ENCODE results near the gene CLCF1. TPM values are rescaled to one million over a fixed set of nuclear protein-coding genes. Genes with fewer than 3 reads are reported as not detected.

Gene CLCF1
- total and polyA plus RNA-seq, 10 of the 15 experiments (the other 5 are each of a cell fraction or from before 2014, with no cell fraction given) = 0.16 to 2.1 (median 0.63) TPM; not detected in 1

- Histone ChIP-seq H3K36me3 (ENCODE audit: control insufficient read depth in 2 of 2, insufficient read depth in 2 of 2, low read length in 1 of 2) (peaks cover 21 to 24% of the 10 kb centered on the region in 2 experiments), H3K4me1 (ENCODE audit: control insufficient read depth, insufficient read depth, low read length) (peaks cover 45% of the 10 kb centered on the region), H3K79me2 (ENCODE audit: control insufficient read depth, insufficient read depth, low read length) (peaks cover 60% of the 10 kb centered on the region), H3K9ac (ENCODE audit: control insufficient read depth, insufficient read depth, low read length) (peak overlapping the region; percentile 95), H3K4me3 (peak overlapping the region; percentile 80), H2AFZ (ENCODE audit: control insufficient read depth, low read depth, low read length) (peak overlapping the region; percentile 78), H3K9me3 (replicated peaks; ENCODE audit: control insufficient read depth, insufficient read depth, low read length) (no peaks in the 10 kb centered on the region; the same call in 2 of the 3 replicates), H3K4me2 (ENCODE audit: control insufficient read depth, insufficient read depth) (peak overlapping the region; percentile 98), H3K27me3 (replicated peaks in 1 of 2; ENCODE audit: control insufficient read depth in 2 of 2, insufficient read depth in 2 of 2, low read length in 1 of 2) (no peaks in the 10 kb centered on the region), H3K27ac (ENCODE audit: control insufficient read depth, insufficient read depth) (peak overlapping the region; percentile 94), H4K20me1 (ENCODE audit: control insufficient read depth, insufficient read depth) (no peaks in the 10 kb centered on the region; the same call in 1 of the 2 replicates)
- RAD21 ChIA-PET (ENCODE audit: unreplicated experiment) = interaction anchor here (0.6 to 6.4 kb wide), 35 partner anchors 9 to 1089 kb away, joined by 3 to 112 read pairs (median 4); partner anchors contain the start of genes AIP, CORO1B, PITPNM1 and POLD4
- FAIRE-seq (no peak), ATAC-seq (peak; percentile 21), DNase-seq (ENCODE audit: low read depth, low spot score) (no peak)
- SMC1A ChIA-PET (ENCODE audit: uncharacterized antibody, unreplicated experiment) = interaction anchor here (0.6 to 5.7 kb wide), 19 partner anchors 9 to 106 kb away, joined by 3 to 46 read pairs (median 4); partner anchors contain the start of genes AIP, PTPRCAP, RAD9A and RPS6KB2
- BruUV-seq (replicated peaks) = no TSS peak
- POLR2A ChIA-PET = interaction anchor here (0.8 to 7.3 kb wide), 24 partner anchors 9 to 161 kb away, joined by 3 to 112 read pairs (median 10); partner anchors contain the start of genes AIP, CLCF1, PITPNM1 and POLD4
- CTCF ChIA-PET = interaction anchor here (0.8 to 5.0 kb wide), 28 partner anchors 10 to 187 kb away, joined by 3 to 53 read pairs (median 6); partner anchors contain the start of genes AIP, CDK2AP2, GSTP1 and PITPNM1
- in situ Hi-C loops (cut with MboI) = no loop called here
- TF ChIP-seq ZBED1 (IDR thresholded peaks at IDR 0.05; ENCODE audit: borderline replicate concordance) = no peak
- no peak for TF ChIP-seq IRF4 (IDR thresholded peaks at IDR 0.05; ENCODE audit: low read depth, low read length)
- no peak for TF ChIP-seq POLR2A (IDR thresholded peaks at IDR 0.05; ENCODE audit: low read depth, low read length)
- TF ChIP-seq MEF2B (IDR thresholded peaks at IDR 0.05; ENCODE audit: partially characterized antibody, poor library complexity, severe bottlenecking) = peak; percentile 72
- peak; percentile 26; the same call in 1 of the 2 replicates for TF ChIP-seq RELB (IDR thresholded peaks at IDR 0.05; ENCODE audit: low read depth)
- TF ChIP-seq IKZF2 (IDR thresholded peaks at IDR 0.05) = peak in 1 of 2 experiments; percentile 26; a peak in 1 of 4 replicates
- no peak for TF ChIP-seq PML (IDR thresholded peaks at IDR 0.05; ENCODE audit: low read length)
- TF ChIP-seq ZSCAN29 (IDR thresholded peaks at IDR 0.05) = no peak
- no peak for TF ChIP-seq RBBP5 (conservative IDR thresholded peaks at IDR 0.05)
- TF ChIP-seq CEBPB (IDR thresholded peaks at IDR 0.05; ENCODE audit: borderline replicate concordance in 1 of 2, low read depth in 2 of 2, low read length in 2 of 2) = no peak
- under 1% methylated on average over 27 of the region's 27 CpGs for WGBS (ENCODE audit: insufficient coverage, insufficient replicate concordance, low lambda C conversion rate, missing lambda C conversion rate)
- intact Hi-C loops (cut with micrococcal nuclease; ENCODE audit: unreplicated experiment) = loop anchor here (1.0 to 5.0 kb wide), 3 partner anchors 36 to 105 kb away; partner anchors contain the start of genes PTPRCAP and TMEM134
Measured at GRCh38 chr11:67400942-67401494, 27.6 kb upstream of the CLCF1 start.
